Endometrial microvascular endothelial cells (primary cell): ENCODE results near the gene PNMA8A. TPM values are rescaled to one million over a fixed set of nuclear protein-coding genes. Genes with fewer than 3 reads are reported as not detected.

Experiments used
- in situ Hi-C: cut with HindIII; loops from 2 replicates; pipeline ENCODE4 v1.10.0; 2017; ENCODE audit warnings: low sequenced_read_pairs, low pct_unique_long_range_greater_than_20kb; ENCODE audit errors: inconsistent ontology term
- total RNA-seq: library from RNA; depleted of rRNA; stranded (reverse); fragments of >200 nt; gene quantifications from one replicate; pipeline ENCODE4 v1.2.3, GENCODE V29; 2015; ENCODE audit errors: inconsistent ontology term

PNMA8A gene
- total RNA-seq, 1 donor from 2014 or later, result not detected

- in situ Hi-C loops, result no loop called here
Measured at GRCh38 chr19:46474211-46474610, 2.8 kb upstream of the PNMA8A start.

- in situ Hi-C loops, result no loop called here
Measured at GRCh38 chr19:46472592-46472991, 1.2 kb upstream of the PNMA8A start.

GRCh38 chr19:46471811-46472543, 614 bp upstream of the PNMA8A start:
- in situ Hi-C loops, result no loop called here

GRCh38 chr19:46470376-46470775, 987 bp downstream of the PNMA8A start:
- in situ Hi-C loops, result no loop called here

- in situ Hi-C loops, result no loop called here
Measured at GRCh38 chr19:46469541-46470185, 1.7 kb downstream of the PNMA8A start.

- in situ Hi-C loops, result no loop called here
Measured at GRCh38 chr19:46466536-46467196, 4.7 kb downstream of the PNMA8A start.

- in situ Hi-C loops, result no loop called here
Measured at GRCh38 chr19:46463516-46463915, 7.8 kb downstream of the PNMA8A start.

GRCh38 chr19:46461537-46461936, 9.8 kb downstream of the PNMA8A start:
- in situ Hi-C loops, result no loop called here

- in situ Hi-C loops, result no loop called here
Measured at GRCh38 chr19:46460981-46461380, 10.4 kb downstream of the PNMA8A start.

- in situ Hi-C loops, result no loop called here
Measured at GRCh38 chr19:46460055-46460454, 11.3 kb downstream of the PNMA8A start.

- in situ Hi-C loops, result no loop called here
Measured at GRCh38 chr19:46456930-46457329, 14.4 kb downstream of the PNMA8A start.

GRCh38 chr19:46454244-46454643, 17.1 kb downstream of the PNMA8A start:
- in situ Hi-C loops, result no loop called here

GRCh38 chr19:46453661-46454060, 17.7 kb downstream of the PNMA8A start:
- in situ Hi-C loops, result no loop called here

GRCh38 chr19:46452186-46452585, 19.2 kb downstream of the PNMA8A start:
- in situ Hi-C loops, result no loop called here

GRCh38 chr19:46451352-46451751, 20.0 kb downstream of the PNMA8A start:
- in situ Hi-C loops, result no loop called here

- in situ Hi-C loops, result no loop called here
Measured at GRCh38 chr19:46450737-46451136, 20.6 kb downstream of the PNMA8A start.

- in situ Hi-C loops, result no loop called here
Measured at GRCh38 chr19:46449228-46449627, 22.1 kb downstream of the PNMA8A start.

- in situ Hi-C loops, result no loop called here
Measured at GRCh38 chr19:46448601-46449000, 22.8 kb downstream of the PNMA8A start.

- in situ Hi-C loops, result no loop called here
Measured at GRCh38 chr19:46447824-46448223, 23.5 kb downstream of the PNMA8A start.

GRCh38 chr19:46447006-46447405, 24.4 kb downstream of the PNMA8A start:
- in situ Hi-C loops, result no loop called here
